Stimulated activated naive CD4-positive, alpha-beta T cell (primary cell): ENCODE measurements around the gene SLC34A3.
A peak's percentile ranks its signal among the peaks of the same experiment; 100 is the strongest.
"Not testable (repeated sequence)": the region's sequence is repeated elsewhere in the genome, so short reads cannot be mapped to it uniquely, and the experiment has no call there.

Experiments
- DNase-seq, 6 experiments: peaks; one replicate each; lab custom pipeline; 2025; lab: John Stamatoyannopoulos, UW

The SLC34A3 gene

DNA sequence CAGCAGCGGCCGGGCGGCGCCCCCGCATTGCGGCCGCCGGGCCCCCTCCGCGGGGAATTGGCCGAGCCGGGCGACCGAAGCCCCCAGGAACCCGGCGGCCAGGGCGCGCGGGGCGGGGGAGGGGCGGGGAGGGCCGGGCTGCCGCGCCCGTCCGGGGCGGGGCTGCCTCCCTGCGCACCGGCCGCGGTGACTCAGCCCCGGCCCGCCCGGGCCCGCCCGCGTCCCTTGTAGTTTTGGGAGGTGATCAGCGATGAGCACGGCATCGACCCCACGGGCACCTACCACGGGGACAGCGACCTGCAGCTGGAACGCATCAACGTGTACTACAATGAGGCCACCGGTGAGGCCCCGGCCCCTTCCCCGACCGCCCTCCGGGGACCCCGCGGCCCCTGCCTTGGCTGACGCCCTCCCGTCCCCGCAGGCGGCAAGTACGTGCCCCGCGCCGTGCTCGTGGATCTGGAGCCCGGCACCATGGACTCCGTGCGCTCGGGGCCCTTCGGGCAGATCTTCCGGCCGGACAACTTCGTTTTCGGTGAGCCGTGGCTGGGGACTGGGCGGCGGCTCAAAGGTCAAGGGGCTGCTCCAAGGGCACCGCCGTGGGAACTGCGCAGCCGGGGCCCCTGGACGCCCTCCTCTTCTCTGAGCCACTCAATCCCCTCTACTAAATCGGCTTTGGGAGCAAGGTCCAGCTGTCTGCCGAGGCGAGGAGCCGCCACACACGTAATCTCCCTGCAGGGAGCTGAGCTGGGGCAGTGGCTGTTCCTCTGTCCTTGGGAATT, 11.0 kb downstream of the SLC34A3 start:
- peak in 4 of 6 experiments; percentile 44 to 71 (median 57) for DNase-seq

DNA sequence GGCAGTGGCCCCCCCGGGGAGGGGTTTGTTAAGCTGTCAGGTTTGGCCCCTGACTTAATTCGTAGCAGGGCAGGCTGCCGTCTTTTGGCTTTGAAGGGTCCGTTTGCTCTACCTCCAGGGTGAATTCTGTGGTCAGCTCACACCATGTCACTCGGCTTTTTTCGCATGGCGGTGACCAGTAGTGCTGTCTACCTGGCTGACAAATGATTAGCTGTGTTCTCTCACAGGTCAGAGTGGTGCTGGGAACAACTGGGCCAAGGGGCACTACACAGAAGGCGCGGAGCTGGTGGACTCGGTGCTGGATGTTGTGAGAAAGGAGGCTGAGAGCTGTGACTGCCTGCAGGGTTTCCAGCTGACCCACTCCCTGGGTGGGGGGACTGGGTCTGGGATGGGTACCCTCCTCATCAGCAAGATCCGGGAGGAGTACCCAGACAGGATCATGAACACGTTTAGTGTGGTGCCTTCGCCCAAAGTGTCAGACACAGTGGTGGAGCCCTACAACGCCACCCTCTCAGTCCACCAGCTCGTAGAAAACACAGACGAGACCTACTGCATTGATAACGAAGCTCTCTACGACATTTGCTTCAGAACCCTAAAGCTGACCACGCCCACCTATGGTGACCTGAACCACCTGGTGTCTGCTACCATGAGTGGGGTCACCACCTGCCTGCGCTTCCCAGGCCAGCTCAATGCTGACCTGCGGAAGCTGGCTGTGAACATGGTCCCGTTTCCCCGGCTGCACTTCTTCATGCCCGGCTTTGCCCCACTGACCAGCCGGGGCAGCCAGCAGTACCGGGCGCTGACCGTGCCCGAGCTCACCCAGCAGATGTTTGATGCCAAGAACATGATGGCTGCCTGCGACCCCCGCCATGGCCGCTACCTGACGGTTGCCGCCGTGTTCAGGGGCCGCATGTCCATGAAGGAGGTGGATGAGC, 11.8 kb downstream of the SLC34A3 start:
- no peak for DNase-seq

DNA sequence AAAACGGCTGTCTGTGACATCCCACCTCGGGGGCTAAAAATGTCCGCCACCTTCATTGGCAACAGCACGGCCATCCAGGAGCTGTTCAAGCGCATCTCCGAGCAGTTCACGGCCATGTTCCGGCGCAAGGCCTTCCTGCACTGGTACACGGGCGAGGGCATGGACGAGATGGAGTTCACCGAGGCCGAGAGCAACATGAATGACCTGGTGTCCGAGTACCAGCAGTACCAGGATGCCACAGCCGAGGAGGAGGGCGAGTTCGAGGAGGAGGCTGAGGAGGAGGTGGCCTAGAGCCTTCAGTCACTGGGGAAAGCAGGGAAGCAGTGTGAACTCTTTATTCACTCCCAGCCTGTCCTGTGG, 12.5 kb downstream of the SLC34A3 start:
- not testable (repeated sequence) for DNase-seq

DNA sequence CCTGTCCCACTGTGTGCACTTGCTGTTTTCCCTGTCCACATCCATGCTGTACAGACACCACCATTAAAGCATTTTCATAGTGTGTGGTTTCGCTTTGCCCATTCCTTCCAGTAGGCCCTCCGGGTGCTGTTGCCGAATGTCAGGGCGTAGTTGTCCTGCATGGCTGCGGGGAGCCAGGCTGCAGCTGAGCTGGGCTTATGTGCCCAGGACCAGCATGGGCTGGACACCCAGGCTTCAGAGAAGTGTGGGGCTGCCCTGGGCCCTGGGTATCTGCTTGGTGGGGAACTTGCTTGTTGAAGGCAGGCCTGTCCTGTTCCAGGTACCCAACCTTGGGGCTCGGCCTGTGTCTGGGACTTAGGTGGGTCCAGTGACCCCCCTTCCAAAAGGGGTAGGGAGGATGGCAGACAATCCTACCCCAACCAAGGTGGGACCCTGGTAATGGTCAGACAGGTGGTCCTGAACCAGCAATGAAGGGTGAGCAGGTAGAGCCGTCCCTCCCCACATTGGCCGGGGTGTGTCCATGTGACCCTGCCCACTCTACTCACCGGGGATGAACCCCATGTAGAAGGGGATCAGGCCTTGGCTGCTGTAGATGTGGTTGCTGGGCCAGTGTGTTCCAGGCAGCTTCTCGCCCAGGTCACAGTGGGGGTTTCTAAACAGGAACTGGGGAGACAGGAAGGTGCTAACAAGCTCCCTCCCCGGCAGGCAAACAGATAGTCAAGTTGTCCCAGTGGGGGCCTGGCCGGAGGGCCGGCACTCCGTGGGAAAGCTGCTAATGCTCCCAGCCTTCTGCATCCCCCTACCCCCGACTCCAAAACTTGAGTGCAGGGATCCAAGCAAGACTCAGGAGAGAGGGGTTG, 13.2 kb downstream of the SLC34A3 start:
- DNase-seq: peak in 1 of 6 experiments; percentile 16

DNA sequence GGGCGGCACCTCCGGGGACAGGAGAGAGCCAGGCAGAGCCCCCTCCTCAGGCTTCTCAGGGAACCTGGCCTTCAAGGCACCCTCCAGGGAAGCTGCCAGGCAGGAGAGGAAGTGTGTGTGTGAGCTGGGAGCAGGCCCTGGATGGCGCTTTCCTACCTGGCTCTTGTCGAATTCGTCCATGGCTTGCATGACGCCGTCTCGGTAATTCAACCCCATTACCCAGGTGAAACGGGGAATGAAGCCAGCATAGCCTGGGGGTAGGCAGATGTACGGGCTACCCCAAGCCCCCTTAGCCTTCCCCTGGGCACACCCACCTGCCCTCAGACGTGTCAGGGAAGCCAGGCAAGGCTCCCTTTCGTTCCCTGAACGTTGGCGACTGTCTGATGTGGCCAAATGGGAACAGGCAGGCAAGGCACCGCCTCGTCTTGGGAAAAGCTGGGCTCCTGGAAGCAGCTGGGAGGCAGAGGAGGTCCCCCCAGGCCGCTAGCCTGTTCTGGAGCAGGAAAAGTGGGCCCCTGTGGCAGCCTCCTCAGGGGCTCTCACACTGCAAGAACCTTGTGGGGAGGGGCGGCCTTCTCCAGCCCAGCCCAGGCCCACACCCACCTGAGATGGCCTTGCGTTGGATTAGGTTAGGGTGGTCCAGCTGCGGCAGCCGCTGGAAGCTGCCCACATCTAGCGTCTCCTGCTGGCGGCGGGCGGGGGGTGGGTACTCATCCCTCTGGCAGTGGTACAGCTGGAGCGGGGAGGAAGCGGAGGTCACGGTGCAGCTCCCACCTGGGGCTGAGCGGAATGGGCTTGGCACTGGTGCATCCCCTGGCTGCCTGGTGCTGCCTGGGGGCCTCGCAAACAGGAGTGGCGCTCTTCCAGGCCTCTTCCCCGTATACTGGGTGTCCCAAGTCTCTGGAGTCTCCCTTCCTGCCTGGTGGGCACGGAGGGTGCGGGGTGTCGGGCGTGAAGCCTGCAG, 14.1 kb downstream of the SLC34A3 start:
- no peak for DNase-seq

DNA sequence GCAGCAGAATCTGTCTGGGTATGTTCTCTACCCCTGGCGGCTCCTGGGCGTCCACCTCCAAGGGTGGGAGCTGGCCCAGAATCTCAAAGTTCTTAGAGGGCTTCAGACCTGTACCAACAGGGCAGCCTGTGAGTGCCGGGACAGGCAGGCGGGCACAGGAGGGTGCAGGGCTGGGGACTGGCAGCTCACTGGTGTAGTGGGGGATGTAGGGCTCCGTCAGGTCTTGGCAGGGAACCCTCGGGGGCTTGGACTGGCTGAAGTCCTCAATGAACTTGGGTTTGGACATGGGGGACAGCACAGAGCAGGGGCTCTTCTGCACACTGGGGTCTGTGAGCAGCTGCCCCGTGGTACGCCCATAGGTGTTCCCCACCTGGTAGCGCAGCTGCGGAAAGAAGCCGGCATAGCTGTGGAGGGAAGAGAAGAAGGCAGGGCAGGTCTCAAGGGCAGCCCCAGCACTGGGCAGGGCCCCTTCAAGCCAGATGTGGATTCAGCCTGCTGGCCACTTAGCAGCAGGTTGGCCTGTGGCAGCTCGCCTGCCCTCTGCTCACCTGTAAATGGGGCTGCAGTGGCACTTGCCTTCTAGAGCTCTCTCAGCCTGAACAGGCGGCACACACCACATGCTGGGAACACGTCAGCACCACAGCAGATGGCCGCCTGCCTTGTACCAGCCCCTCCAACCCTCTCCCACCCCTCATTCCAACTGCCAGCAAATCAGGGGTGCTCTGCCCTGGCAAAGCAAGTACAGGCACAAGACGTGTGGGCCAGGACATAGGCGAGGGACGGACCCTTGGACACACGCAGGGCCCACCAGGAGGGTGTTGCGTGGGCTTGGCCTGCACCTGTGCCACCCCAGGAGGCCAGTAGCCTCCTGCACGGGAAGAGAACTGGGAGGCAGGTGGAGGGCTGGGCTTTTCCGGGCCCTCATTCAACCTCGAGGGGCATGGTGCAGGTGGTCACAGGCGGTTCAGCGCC, 15.0 kb downstream of the SLC34A3 start:
- DNase-seq: no peak

DNA sequence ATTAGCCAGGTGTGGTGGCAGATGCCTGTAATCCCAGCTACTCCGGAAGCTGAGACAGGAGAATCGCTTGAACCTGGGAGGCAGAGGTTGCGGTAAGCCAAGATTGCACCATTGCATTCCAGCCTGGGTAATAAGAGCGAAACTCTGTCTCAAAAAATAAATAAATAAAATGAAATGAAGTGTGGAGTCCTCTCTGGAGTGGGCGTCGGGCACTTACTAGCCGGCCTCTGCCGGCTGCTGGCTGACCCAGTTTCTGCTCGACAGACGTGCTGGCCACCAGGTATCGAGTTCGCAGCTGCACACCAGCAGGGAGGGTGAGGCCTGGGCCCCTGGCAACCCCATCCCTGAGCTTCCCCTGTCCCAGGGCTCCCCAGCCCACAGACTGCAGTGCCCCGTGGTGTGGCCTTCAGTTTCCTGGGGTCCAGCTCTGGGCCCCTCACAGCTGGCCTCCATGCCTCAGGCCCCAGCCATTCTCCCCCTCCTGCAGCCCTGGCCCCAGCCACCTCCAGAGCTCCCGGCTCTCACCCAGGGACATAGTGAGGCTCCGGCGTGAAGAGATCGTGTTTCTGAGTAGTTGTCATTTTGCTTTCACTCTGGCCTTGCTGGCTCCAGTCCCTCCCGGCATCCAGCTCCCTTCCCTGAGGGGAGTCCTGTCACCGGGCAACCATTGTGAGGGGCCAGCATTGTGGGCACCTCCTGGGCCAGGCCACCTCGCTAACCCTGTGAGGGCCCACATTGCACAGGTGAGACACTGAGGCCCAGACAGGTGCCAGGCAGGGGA, 16.6 kb downstream of the SLC34A3 start:
- no peak for DNase-seq

DNA sequence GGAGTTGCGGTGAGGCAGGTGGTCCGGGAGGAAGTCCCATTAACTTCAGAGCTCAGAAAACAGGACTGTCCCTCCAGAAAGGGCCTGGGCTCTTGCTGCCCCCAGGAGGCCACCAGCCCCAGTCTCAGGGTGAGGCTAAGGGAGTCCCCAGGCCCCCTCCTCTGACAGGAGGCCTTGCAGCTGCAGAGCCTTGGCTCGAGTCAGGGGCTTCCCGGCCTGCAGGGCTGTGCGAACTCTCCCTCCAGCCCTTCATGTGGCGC, 17.1 kb downstream of the SLC34A3 start:
- no peak for DNase-seq

DNA sequence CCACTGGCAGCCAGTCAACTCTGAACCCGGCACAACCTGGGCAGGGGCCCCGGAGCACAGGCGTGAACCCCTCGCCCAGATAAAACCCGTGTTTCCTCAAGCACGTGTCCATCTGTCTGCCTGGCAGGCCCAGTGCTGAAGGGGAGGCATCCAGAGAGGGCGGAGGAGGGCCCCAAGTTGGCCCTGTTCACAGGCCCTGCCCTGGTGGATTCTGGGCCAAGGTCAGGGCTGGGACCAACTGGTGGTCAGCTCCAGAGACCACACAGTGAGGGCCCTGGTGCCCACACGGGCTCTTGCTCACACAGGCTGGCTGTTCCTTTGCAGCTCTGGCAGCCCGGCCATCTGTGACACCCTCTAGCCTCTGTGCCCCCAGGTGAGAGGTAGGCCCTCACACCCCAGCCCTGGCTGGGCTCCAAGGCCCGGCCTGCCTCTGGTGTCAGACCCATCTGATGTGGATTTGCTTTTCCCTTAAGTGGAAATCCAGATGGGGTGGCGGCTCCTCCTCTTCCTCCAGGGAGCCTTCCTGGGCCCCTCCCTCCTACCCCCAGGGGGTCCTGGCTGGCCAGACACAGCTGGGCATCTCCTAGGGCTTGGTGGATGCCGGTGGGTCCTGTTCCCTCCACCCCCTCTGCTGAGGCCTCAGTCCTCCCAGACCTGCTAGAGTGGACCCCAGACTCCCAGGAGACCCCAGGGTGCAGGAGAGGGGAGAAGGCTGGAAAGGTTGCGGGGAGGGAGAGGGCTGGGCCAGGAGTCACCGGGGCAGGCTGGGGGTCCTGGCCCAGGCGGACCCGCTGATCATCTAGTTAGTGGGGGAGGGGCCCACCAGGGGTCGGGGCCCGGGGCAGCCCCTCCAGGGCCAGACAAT, 19.9 kb downstream of the SLC34A3 start:
- no peak for DNase-seq

DNA sequence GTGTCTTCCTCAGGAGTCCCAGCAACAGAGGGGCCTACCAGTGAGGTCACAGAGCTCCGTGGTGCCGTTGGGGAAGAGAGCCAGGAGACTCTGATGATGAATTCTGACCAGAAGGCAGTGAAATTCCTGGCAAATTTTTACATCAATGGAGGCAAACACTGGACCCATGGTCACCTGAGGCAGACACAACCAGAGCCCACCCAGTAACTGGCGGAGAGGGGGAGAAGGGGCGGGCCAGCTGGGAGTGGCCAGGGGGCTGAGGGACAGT, 20.4 kb downstream of the SLC34A3 start, which contains the start of gene STPG3:
Gene STPG3, plus strand, starts transcription at position 93 of the 268 bp plus-strand sequence. Its CDS starts 1 bp downstream, at position 94.
- no peak for DNase-seq

DNA sequence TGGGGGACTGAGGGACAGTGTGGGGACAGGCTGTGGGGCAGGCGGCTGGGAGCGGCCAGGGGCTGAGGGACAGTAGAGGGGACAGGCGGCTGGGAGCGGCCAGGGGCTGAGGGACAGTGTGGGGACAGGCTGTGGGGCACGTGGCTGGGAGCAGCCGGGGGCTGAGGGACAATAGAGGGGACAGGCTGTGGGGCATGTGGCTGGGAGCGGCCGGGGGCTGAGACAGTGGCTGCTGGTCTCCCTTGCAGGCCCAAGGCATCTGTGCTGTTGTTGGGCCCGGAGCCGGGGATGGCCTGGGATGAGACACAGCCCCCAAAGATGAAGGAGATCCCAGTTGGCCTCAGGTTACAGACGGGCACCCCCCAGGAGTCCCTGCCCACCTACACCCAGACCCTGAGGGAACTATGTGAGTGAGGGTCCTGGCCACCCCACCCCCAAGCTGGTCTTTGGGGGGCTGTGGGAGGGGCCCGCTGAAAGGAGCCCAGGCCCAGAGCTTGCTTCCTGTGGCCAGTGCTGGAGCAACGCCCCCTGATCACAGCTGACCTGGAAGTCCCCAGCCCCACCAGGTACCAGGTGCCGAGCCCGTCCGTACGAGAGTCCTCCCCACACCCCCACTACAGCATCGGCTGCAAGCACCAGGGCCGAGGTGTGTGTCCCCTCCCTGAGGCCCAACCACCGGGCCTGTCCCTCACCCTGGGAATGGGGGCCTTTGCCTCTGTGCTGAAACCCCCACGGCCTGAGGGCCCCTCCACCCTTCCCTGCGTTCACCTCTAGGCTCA, 21.0 kb downstream of the SLC34A3 start:
- no peak for DNase-seq

DNA sequence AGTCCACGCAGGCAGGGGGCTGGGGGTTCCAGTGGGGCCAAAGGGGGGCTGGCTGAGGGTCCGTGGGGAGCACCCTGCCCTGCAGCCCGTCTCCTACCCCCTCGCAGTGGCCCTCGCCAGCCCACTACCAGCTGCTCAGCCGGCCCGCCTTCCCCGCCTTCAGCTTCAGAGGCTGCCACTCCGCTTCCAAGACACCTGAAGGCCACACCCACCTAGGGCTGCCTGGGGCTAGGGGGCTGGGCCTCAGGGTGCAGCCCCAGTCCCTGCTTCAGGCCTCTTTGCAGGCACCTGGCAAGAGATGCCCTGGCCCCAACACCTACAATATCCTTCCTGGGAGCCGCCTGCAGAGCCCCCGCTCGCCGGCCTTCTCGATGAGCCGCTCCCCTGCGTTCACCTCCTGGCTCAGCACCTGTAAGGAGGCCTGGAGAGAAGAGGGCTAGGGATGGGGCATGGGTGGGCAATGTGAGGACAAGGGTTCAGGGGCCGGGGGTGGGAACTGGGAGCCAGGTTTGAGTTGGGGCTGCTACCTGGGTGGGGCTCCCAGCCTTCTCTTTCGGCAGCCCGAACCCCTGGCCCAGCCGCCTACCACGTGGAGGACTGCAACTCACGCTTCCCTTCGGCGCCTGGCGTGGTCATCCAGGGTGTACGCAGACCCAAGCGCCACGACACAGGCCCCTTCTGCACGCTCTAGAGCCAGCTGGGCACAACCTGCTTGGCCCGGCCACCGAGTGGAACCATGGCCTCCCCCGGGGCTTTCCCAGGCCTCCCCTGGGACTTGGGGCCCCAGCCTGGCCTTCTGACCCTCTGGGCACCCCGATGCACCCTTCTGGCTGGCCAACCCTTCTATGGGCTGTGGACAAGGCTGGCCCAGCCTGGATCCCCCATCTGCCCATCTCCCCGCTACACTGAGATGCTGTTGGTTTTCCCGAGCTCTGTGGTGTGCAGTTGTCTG, 22.1 kb downstream of the SLC34A3 start:
- DNase-seq: no peak

DNA sequence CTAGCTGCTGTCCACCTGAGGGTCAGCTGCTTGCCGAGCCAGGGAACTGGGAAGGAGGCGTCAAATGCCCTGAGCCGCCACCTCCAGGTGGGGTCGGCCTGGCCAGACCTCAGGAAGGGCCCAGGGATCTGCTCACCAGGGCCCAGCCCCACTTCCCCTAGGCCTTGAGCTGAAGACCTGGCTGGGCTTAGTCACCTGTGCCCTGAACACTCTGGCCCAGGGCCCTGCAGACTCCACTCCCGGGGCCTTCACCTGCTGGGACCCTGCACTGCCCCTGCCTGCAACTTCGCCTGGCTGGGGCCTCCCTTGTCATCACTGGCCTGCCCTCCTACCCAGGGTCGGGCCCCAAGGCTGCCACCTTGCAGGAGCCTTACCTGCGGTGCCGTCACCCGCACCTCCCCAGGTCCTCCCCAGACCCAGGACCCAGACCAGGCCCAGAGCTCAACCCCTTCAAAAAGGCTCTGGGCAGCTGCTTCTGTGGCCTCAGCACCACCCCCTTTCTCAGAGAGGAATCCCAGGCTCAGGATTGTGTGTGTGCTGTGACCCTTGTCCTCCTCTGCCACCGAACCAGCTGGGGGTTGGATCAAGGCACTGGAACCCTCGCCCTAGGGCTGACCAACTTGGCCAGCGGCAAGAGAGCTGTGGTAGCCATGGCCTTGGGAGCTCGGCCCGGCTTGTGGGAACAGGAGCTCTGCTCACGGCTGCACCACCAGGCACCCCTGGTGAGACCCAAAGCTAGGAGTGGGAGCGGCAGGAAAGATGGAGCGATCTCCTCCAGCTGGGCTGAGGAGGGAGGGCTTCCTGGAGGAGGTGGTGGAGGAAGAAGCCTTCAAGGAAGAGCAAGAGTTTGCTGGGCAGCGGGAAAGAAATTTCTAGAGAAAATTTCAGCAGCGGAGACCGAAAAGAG, 23.3 kb downstream of the SLC34A3 start:
- no peak for DNase-seq

DNA sequence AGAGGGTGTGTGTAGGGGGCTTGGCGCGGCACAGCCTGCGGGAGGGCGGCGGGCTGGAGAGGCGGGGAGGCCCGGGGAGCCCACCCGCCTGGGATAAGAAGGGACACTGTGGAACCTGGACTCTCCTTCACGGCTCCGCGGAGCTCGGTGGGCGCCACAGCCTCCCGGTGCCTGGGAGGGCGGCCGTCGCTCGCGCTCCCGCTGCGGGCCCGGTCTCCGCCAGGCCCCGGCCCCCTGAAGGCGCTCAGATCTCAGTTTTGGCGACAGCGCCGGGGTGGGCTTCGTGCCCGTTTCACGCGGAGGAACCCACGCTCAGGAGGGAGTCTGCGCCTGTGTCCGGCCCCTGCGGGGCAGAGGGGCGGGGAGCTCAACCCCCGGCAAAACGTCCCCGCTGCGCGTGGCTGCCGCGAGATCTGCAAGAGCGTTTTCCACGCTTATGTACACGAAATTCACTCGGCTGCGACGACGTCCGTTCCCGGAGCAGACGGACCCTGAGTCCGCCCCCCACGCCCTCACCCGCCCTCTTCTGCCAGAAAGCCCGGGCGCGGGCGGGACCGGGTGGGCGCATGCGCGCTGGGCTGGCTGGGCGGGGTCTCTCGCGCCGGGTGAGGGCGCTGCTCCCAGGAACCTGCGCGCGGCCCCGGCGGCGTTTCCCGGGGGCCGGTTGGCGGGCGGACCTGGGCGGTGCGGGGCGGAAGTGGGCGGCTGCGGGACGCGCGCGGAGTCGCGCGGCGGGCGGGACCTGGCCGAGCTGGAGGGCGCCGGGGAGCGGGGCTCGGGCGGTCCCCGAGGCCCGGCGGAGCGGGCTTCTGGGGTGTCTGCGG, 24.1 kb downstream of the SLC34A3 start, which contains the start of gene NELFB:
Gene NELFB, plus strand, starts transcription at position 704 of the 824 bp plus-strand sequence.
- DNase-seq: peak; percentile 87 to 97 (median 94)
